ENCODE data around the gene PPP1R8.

PPP1R8 gene

GRCh38 chr1:27886744-27887143 lies 56.2 kb downstream of the PPP1R8 start:
- Histone ChIP-seq H3K4me1 (ENCODE audit: insufficient read depth, insufficient read length) (peaks cover 8% of the 10 kb centered on the region), H3K9me3 (ENCODE audit: insufficient read depth, low read length) (no peaks in the 10 kb centered on the region), H3K4me3 (ENCODE audit: insufficient read length, low read depth) (no peak overlapping the region), H3K27me3 (ENCODE audit: insufficient read depth, insufficient read length) (no peaks in the 10 kb centered on the region), H3K36me3 (ENCODE audit: insufficient read depth, insufficient read length, low read length) (peaks cover 69% of the 10 kb centered on the region), H3K9ac (ENCODE audit: insufficient read length, low read depth) (no peak overlapping the region)
- TF ChIP-seq YY1 (IDR thresholded peaks at IDR 0.05; ENCODE audit: insufficient read depth, insufficient read length): no peak
- TF ChIP-seq ZNF274 (IDR thresholded peaks at IDR 0.05; ENCODE audit: low read depth, low read length): no peak
- no peak for TF ChIP-seq SUZ12 (IDR thresholded peaks at IDR 0.05; ENCODE audit: extremely low read depth, insufficient read depth, insufficient read length)
- no peak for DNase-seq (ENCODE audit: low read depth, low spot score)

GRCh38 chr1:27887215-27888021 lies 56.8 kb downstream of the PPP1R8 start:
- TF ChIP-seq SUZ12 (IDR thresholded peaks at IDR 0.05; ENCODE audit: extremely low read depth, insufficient read depth, insufficient read length) (no peak), ZNF274 (IDR thresholded peaks at IDR 0.05; ENCODE audit: low read depth, low read length) (no peak), YY1 (IDR thresholded peaks at IDR 0.05; ENCODE audit: insufficient read depth, insufficient read length) (no peak)
- Histone ChIP-seq H3K9me3 (ENCODE audit: insufficient read depth, low read length) (no peaks in the 10 kb centered on the region), H3K4me1 (ENCODE audit: insufficient read depth, insufficient read length) (peaks cover 7% of the 10 kb centered on the region), H3K9ac (ENCODE audit: insufficient read length, low read depth) (no peak overlapping the region), H3K27me3 (ENCODE audit: insufficient read depth, insufficient read length) (no peaks in the 10 kb centered on the region), H3K4me3 (ENCODE audit: insufficient read length, low read depth) (no peak overlapping the region), H3K36me3 (ENCODE audit: insufficient read depth, insufficient read length, low read length) (peaks cover 69% of the 10 kb centered on the region)
- DNase-seq (ENCODE audit: low read depth, low spot score): no peak

GRCh38 chr1:27889506-27889905 lies 58.9 kb downstream of the PPP1R8 start:
- no peak for DNase-seq (ENCODE audit: low read depth, low spot score)
- TF ChIP-seq ZNF274 (IDR thresholded peaks at IDR 0.05; ENCODE audit: low read depth, low read length): no peak
- TF ChIP-seq YY1 (IDR thresholded peaks at IDR 0.05; ENCODE audit: insufficient read depth, insufficient read length): no peak
- no peak for TF ChIP-seq SUZ12 (IDR thresholded peaks at IDR 0.05; ENCODE audit: extremely low read depth, insufficient read depth, insufficient read length)
- Histone ChIP-seq H3K4me3 (ENCODE audit: insufficient read length, low read depth) (no peak overlapping the region), H3K36me3 (ENCODE audit: insufficient read depth, insufficient read length, low read length) (peaks cover 72% of the 10 kb centered on the region), H3K9ac (ENCODE audit: insufficient read length, low read depth) (no peak overlapping the region), H3K4me1 (ENCODE audit: insufficient read depth, insufficient read length) (peaks cover 7% of the 10 kb centered on the region), H3K9me3 (ENCODE audit: insufficient read depth, low read length) (no peaks in the 10 kb centered on the region), H3K27me3 (ENCODE audit: insufficient read depth, insufficient read length) (no peaks in the 10 kb centered on the region)

- no peaks in the 10 kb centered on the region for H3K4me1 ChIP-seq (ENCODE audit: insufficient read depth, insufficient read length)
- no peak for TF ChIP-seq ZNF274 (IDR thresholded peaks at IDR 0.05; ENCODE audit: low read depth, low read length)
- no peak for TF ChIP-seq YY1 (IDR thresholded peaks at IDR 0.05; ENCODE audit: insufficient read depth, insufficient read length)
- no peak for TF ChIP-seq SUZ12 (IDR thresholded peaks at IDR 0.05; ENCODE audit: extremely low read depth, insufficient read depth, insufficient read length)
- H3K9ac ChIP-seq (ENCODE audit: insufficient read length, low read depth): no peak overlapping the region
- H3K27me3 ChIP-seq (ENCODE audit: insufficient read depth, insufficient read length): no peaks in the 10 kb centered on the region
- H3K36me3 ChIP-seq (ENCODE audit: insufficient read depth, insufficient read length, low read length): peaks cover 79% of the 10 kb centered on the region
- DNase-seq (ENCODE audit: low read depth, low spot score): no peak
- no peaks in the 10 kb centered on the region for H3K9me3 ChIP-seq (ENCODE audit: insufficient read depth, low read length)
- H3K4me3 ChIP-seq (ENCODE audit: insufficient read length, low read depth): no peak overlapping the region
Observed at GRCh38 chr1:27891196-27891889, 60.8 kb downstream of the PPP1R8 start.

GRCh38 chr1:27894521-27894920 lies 63.9 kb downstream of the PPP1R8 start:
- no peak for DNase-seq (ENCODE audit: low read depth, low spot score)
- TF ChIP-seq YY1 (IDR thresholded peaks at IDR 0.05; ENCODE audit: insufficient read depth, insufficient read length) (no peak), SUZ12 (IDR thresholded peaks at IDR 0.05; ENCODE audit: extremely low read depth, insufficient read depth, insufficient read length) (no peak), ZNF274 (IDR thresholded peaks at IDR 0.05; ENCODE audit: low read depth, low read length) (no peak)
- Histone ChIP-seq H3K36me3 (ENCODE audit: insufficient read depth, insufficient read length, low read length) (peaks cover 83% of the 10 kb centered on the region), H3K4me1 (ENCODE audit: insufficient read depth, insufficient read length) (no peaks in the 10 kb centered on the region), H3K9ac (ENCODE audit: insufficient read length, low read depth) (no peak overlapping the region), H3K9me3 (ENCODE audit: insufficient read depth, low read length) (no peaks in the 10 kb centered on the region), H3K4me3 (ENCODE audit: insufficient read length, low read depth) (no peak overlapping the region), H3K27me3 (ENCODE audit: insufficient read depth, insufficient read length) (no peaks in the 10 kb centered on the region)

All from NT2/D1 (cell line).